OCI-LY3 (cell line): ENCODE measurements around the gene CMA1.

ENCODE experiments used
- EZH2phosphoT487 ChIP-seq: fragments of 200-600 bp; shearing (Covaris generic); IDR thresholded peaks from 2 replicates; pipeline ENCODE4 v1.6.1; 2018; ENCODE audit warnings: antibody characterized with exemption, mixed run types, low read depth
- TF ChIP-seq, protein P1 (sequence below): fragments of 200-600, 300-600 bp; sonication (generic); IDR thresholded peaks from 2 replicates; pipeline ENCODE4 v1.5.1; 2014; ENCODE audit warnings: antibody characterized with exemption, low read length, low read depth

DNA sequence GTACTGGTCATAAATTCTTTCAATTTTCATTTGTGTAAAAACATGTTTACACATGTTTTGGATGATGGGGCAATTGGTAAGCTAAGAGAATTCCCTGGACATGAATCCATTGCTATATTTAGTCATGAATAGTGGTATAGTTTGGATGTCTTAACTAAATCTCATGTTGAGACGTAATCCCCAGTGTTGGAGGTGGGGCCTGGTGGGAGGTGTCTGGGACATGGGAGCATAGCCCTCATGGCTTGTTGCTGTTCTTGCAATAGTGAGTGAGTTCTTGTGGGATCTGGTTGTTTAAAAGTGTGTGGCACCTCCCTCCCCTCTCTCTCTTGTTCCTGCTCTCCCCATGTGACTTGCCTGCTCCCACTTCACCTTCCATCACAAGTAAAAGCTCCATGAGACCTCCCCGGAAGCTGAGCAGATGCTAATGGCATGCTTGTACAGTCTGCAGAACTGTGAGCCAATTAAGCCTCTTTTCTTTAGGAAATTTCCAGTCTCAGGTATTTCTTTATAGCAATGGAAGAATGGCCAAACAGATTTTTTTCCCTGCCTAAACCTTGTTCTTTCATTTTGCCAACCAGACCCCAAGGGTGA, 34.4 kb upstream of the CMA1 start:
- TF ChIP-seq, protein P1, sequence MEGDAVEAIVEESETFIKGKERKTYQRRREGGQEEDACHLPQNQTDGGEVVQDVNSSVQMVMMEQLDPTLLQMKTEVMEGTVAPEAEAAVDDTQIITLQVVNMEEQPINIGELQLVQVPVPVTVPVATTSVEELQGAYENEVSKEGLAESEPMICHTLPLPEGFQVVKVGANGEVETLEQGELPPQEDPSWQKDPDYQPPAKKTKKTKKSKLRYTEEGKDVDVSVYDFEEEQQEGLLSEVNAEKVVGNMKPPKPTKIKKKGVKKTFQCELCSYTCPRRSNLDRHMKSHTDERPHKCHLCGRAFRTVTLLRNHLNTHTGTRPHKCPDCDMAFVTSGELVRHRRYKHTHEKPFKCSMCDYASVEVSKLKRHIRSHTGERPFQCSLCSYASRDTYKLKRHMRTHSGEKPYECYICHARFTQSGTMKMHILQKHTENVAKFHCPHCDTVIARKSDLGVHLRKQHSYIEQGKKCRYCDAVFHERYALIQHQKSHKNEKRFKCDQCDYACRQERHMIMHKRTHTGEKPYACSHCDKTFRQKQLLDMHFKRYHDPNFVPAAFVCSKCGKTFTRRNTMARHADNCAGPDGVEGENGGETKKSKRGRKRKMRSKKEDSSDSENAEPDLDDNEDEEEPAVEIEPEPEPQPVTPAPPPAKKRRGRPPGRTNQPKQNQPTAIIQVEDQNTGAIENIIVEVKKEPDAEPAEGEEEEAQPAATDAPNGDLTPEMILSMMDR: no peak
- no peak for TF ChIP-seq EZH2phosphoT487
